Measurements from ENCODE around the gene DUSP7. TPM values are rescaled to one million over a fixed set of nuclear protein-coding genes. Genes with fewer than 3 reads are reported as not detected.

DUSP7 gene
- total RNA-seq: 7.0 TPM in 2 replicates

GRCh38 chr3:52056521-52056967 lies at the start of gene DUSP7:
Gene DUSP7 (minus strand): TSS chr3:52056571. CDS start chr3:52056366, 205 bp downstream.

Other genes starting within 250 kb of the DUSP7 start
- not detected in 2 replicates for gene IQCF2, start 195.0 kb downstream of the DUSP7 start, total RNA-seq
- not detected in 2 replicates for gene IQCF5, start 181.0 kb downstream of the DUSP7 start, total RNA-seq
- gene IQCF1, start 153.2 kb downstream of the DUSP7 start, total RNA-seq: not detected in 2 replicates
- 18.8 and 26.5 TPM in 2 replicates for gene RRP9, start 114.7 kb downstream of the DUSP7 start, total RNA-seq
- gene PARP3, start 114.2 kb downstream of the DUSP7 start, total RNA-seq: 12.3 and 15.5 TPM in 2 replicates
- not detected in 2 replicates for gene GPR62, start 101.2 kb downstream of the DUSP7 start, total RNA-seq
- 20.2 and 45.4 TPM in 2 replicates for gene PCBP4, start 89.1 kb downstream of the DUSP7 start, total RNA-seq
- gene ABHD14B, start 82.5 kb downstream of the DUSP7 start, total RNA-seq: 7.9 and 11.0 TPM in 2 replicates
- 4.3 and 4.4 TPM in 2 replicates for gene ABHD14A, start 81.5 kb downstream of the DUSP7 start, total RNA-seq
- gene ACY1, start 73.0 kb downstream of the DUSP7 start, total RNA-seq: 13.0 and 15.2 TPM in 2 replicates
- gene RPL29, start 60.7 kb downstream of the DUSP7 start, total RNA-seq: 529 and 935 TPM in 2 replicates
- gene POC1A, start 97.9 kb upstream of the DUSP7 start, total RNA-seq: 10.5 and 11.4 TPM in 2 replicates
- gene ALAS1, start 141.6 kb upstream of the DUSP7 start, total RNA-seq: 32.7 and 41.0 TPM in 2 replicates
- gene TLR9, start 169.1 kb upstream of the DUSP7 start, total RNA-seq: under 0.01 and 0.06 TPM in 2 replicates
- 111 and 129 TPM in 2 replicates for gene TWF2, start 182.6 kb upstream of the DUSP7 start, total RNA-seq
- gene PPM1M, start 189.2 kb upstream of the DUSP7 start, total RNA-seq: 11.8 and 20.8 TPM in 2 replicates
- gene WDR82, start 222.1 kb upstream of the DUSP7 start, total RNA-seq: 53.3 and 97.9 TPM in 2 replicates
- 14.9 and 17.2 TPM in 2 replicates for gene GLYCTK, start 231.3 kb upstream of the DUSP7 start, total RNA-seq